Ectodermal cell (in vitro differentiated cells): ENCODE results near the gene TBXA2R.

Source experiments
- H3K27ac ChIP-seq: 2 replicates; pipeline ENCODE4 v1.7.0; 2013; ENCODE audit warnings: mild to moderate bottlenecking, low read depth, low read length; ENCODE audit not compliant: insufficient read depth, poor library complexity, severe bottlenecking
- H3K27me3 ChIP-seq: 2 replicates; pipeline ENCODE4 v1.7.0; 2013; ENCODE audit warnings: mild to moderate bottlenecking, low read length; ENCODE audit not compliant: insufficient read depth, control insufficient read depth, poor library complexity, severe bottlenecking
- H3K36me3 ChIP-seq: one replicate; pipeline ENCODE4 v1.7.0; 2013; ENCODE audit warnings: low read length; ENCODE audit not compliant: control insufficient read depth, insufficient read depth
- H3K4me1 ChIP-seq: one replicate; pipeline ENCODE4 v1.7.0; 2013; ENCODE audit warnings: low read length; ENCODE audit not compliant: control insufficient read depth, insufficient read depth
- H3K4me3 ChIP-seq: 2 replicates; pipeline ENCODE4 v1.7.0; 2013; ENCODE audit warnings: low read depth, low read length, control low read depth; ENCODE audit not compliant: insufficient read depth
- H3K9me3 ChIP-seq: 2 replicates; pipeline ENCODE4 v1.7.0; 2013; ENCODE audit warnings: mild to moderate bottlenecking, low read length, moderate library complexity; ENCODE audit not compliant: control insufficient read depth
- WGBS, 2 experiments: methylation state at CpG; one replicate each; pipeline ENCODE4 v1.1.7; 2013; ENCODE audit warnings: missing lambda C conversion rate in 2 of 2; 5-methylcytosine and 5-hydroxymethylcytosine counted together

Gene TBXA2R

DNA sequence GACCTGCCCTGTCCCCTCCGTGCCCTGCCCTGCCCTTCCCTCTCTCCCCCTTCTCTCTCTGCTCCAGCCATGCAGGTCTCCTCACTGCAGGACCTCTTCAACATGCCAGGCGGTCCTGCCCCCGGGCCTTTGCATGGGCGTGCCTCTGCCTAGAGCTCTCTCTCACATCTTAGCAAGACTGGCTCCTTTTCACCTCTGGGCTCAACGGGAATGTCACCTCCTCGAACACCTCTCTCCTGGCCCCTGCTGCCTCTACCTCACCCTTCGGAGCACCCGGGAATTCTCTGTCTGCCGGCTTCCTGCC, 54.9 kb downstream of the TBXA2R start:
- H3K4me3 ChIP-seq: no peak overlapping the region
- no peaks in the 10 kb centered on the region for H3K36me3 ChIP-seq
- H3K27ac ChIP-seq: no peak overlapping the region
- peaks cover 4% of the 10 kb centered on the region for H3K27me3 ChIP-seq
- no peaks in the 10 kb centered on the region for H3K9me3 ChIP-seq
- peaks cover 5% of the 10 kb centered on the region for H3K4me1 ChIP-seq
- WGBS, 2 experiments: 86 to 88% methylated on average over 9 of the region's 9 CpGs

GRCh38 chr19:3550947-3551791, 55.5 kb downstream of the TBXA2R start:
- H3K27me3 ChIP-seq: no peaks in the 10 kb centered on the region
- no peak overlapping the region for H3K4me3 ChIP-seq
- H3K27ac ChIP-seq: no peak overlapping the region
- H3K4me1 ChIP-seq: no peaks in the 10 kb centered on the region
- 94 to 95% methylated on average over 34 of the region's 34 CpGs for WGBS, 2 experiments
- no peaks in the 10 kb centered on the region for H3K36me3 ChIP-seq
- H3K9me3 ChIP-seq: no peaks in the 10 kb centered on the region

DNA sequence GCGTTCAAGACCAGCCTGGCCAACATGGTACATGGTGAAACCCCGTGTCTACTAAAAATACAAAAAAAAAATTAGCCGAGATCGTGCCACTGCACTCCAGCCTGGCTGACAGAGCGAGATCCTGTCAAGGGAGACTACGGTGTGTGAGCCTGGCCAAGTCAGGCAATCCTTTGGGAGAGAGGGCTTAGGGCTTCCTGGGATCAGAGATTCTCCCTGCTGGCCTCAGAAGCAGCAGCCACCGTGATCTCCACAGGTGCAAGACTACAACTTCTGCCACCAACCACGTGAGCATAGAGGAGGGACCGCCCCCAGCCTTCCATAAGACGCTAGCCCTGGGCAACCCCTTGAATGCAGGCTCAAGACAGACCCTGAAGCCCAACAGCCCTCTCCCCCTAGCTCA, 56.9 kb downstream of the TBXA2R start:
- no peak overlapping the region for H3K27ac ChIP-seq
- no peaks in the 10 kb centered on the region for H3K27me3 ChIP-seq
- WGBS, 2 experiments: 90 to 91% methylated on average over 10 of the region's 10 CpGs
- H3K36me3 ChIP-seq: no peaks in the 10 kb centered on the region
- H3K4me1 ChIP-seq: peaks cover 2% of the 10 kb centered on the region
- no peak overlapping the region for H3K4me3 ChIP-seq
- H3K9me3 ChIP-seq: no peaks in the 10 kb centered on the region

DNA sequence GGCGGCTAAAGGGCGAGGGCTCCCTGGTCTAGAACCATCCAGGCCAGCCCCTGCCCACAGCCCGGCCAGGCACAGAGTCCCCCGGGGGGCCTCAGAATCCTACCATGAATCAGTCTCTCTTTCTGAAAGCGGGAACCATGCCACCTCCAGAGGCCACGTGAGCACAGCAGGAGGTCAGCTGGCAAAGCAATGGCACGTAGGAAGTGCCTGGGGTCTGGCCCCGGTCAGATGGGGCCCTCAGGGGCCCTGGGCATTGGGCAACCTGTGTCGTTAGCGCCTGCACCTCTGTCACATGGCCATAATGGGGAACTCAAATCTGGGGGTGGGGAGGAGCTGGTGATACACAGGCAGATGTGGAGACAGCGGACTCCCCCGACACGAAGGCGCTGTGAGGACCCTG, 58.1 kb downstream of the TBXA2R start:
- Histone ChIP-seq H3K4me1 (peaks cover 8% of the 10 kb centered on the region), H3K9me3 (no peaks in the 10 kb centered on the region), H3K4me3 (no peak overlapping the region), H3K36me3 (no peaks in the 10 kb centered on the region), H3K27me3 (no peaks in the 10 kb centered on the region), H3K27ac (no peak overlapping the region)
- WGBS, 2 experiments: 90 to 91% methylated on average over 14 of the region's 14 CpGs

DNA sequence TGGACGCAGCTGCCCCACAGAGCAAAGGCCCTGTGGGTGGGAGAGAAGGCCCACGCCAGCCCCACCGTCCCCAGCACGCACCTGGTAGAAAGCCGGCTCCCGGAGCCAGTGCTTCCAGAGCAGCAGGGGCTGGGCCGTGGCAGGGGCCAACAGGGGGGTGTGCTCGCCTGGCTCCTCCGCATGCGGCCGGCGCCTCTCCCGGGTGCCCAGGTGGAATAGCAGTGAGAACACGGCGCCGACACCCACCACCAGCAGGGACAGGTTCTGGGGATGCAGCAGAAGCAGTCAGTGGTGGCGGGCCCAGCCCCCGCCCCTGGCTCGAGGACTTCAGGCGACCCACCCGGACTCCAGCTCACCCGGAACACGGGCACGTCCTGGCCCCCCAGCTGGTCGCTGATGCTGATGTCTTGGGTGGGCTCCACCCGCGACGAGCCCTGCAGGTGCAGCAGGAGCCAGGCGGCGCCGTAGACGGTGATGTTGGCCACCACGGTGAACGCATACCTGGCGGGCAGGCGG, 58.9 kb downstream of the TBXA2R start:
- 94% methylated on average over 36 of the region's 36 CpGs for WGBS, 2 experiments
- Histone ChIP-seq H3K36me3 (no peaks in the 10 kb centered on the region), H3K4me3 (no peak overlapping the region)

GRCh38 chr19:3547301-3547731, 59.4 kb downstream of the TBXA2R start:
- H3K36me3 ChIP-seq: no peaks in the 10 kb centered on the region
- H3K27me3 ChIP-seq: no peaks in the 10 kb centered on the region
- H3K9me3 ChIP-seq: no peaks in the 10 kb centered on the region
- peaks cover 8% of the 10 kb centered on the region for H3K4me1 ChIP-seq
- H3K4me3 ChIP-seq: no peak overlapping the region
- WGBS, 2 experiments: 92 to 94% methylated on average over 15 of the region's 15 CpGs
- H3K27ac ChIP-seq: no peak overlapping the region

More for the DNA sequence above, 58.9 kb downstream of the TBXA2R start:
- Histone ChIP-seq H3K4me1 (peaks cover 8% of the 10 kb centered on the region), H3K9me3 (no peaks in the 10 kb centered on the region), H3K27ac (no peak overlapping the region), H3K27me3 (no peaks in the 10 kb centered on the region)

GRCh38 chr19:3546119-3546518, 60.6 kb downstream of the TBXA2R start:
- H3K36me3 ChIP-seq: no peaks in the 10 kb centered on the region
- WGBS, 2 experiments: 96% methylated on average over 23 of the region's 23 CpGs
- H3K4me3 ChIP-seq: no peak overlapping the region
- H3K4me1 ChIP-seq: peaks cover 8% of the 10 kb centered on the region
- H3K9me3 ChIP-seq: no peaks in the 10 kb centered on the region
- no peaks in the 10 kb centered on the region for H3K27me3 ChIP-seq
- no peak overlapping the region for H3K27ac ChIP-seq

GRCh38 chr19:3545669-3546034, 61.0 kb downstream of the TBXA2R start:
- H3K27me3 ChIP-seq: no peaks in the 10 kb centered on the region
- no peak overlapping the region for H3K4me3 ChIP-seq
- H3K27ac ChIP-seq: no peak overlapping the region
- peaks cover 8% of the 10 kb centered on the region for H3K4me1 ChIP-seq
- H3K9me3 ChIP-seq: no peaks in the 10 kb centered on the region
- 93 to 94% methylated on average over 10 of the region's 10 CpGs for WGBS, 2 experiments
- no peaks in the 10 kb centered on the region for H3K36me3 ChIP-seq

GRCh38 chr19:3544742-3545668, 61.7 kb downstream of the TBXA2R start:
- 58% methylated on average over 30 of the region's 30 CpGs for WGBS, 2 experiments
- H3K4me3 ChIP-seq: no peak overlapping the region
- H3K9me3 ChIP-seq: no peaks in the 10 kb centered on the region
- H3K27ac ChIP-seq: no peak overlapping the region
- no peaks in the 10 kb centered on the region for H3K36me3 ChIP-seq
- H3K27me3 ChIP-seq: no peaks in the 10 kb centered on the region
- H3K4me1 ChIP-seq: peaks cover 8% of the 10 kb centered on the region
